ENCODE data around the gene GLIPR1.
"Not testable (repeated sequence)": the region's sequence is repeated elsewhere in the genome, so short reads cannot be mapped to it uniquely, and the experiment has no call there.

DNA sequence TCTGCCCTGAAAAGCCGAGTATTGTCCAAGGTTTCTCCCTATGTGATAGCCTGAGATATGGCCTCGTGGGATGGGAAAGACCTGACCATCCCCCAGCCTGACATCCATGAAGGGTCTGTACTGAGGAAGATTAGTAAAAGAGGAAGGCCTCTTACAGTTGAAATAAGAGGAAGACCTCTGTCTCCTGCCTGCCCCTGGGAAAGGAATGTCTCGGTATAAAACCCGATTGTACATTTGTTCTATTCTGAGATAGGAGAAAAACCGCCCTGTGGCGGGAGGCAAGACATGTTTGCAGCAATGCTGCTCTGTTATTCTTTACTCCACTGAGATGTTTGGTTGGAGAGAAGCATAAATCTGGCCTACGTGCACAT, 35.4 kb upstream of the GLIPR1 start:
- not testable (repeated sequence) for TF ChIP-seq CTCF (IDR thresholded peaks at IDR 0.05; ENCODE audit: low read length); EZH2 (IDR thresholded peaks at IDR 0.05; ENCODE audit: borderline replicate concordance, low read length)
